Dermis blood vessel endothelial cell (primary cell): ENCODE results near the gene SCT. TPM values are rescaled to one million over a fixed set of nuclear protein-coding genes. Genes with fewer than 3 reads are reported as not detected.

ENCODE experiments used
- DNase-seq: peaks from one replicate; pipeline ENCODE4 v3.0.0; 2010
- total RNA-seq: library from RNA; depleted of rRNA; stranded (reverse); fragments of >200 nt; gene quantifications from 2 replicates; pipeline ENCODE4 v1.2.3, GENCODE V29; 2014

The SCT gene
- total RNA-seq, 1 donor from 2014 or later, result not detected

DNA sequence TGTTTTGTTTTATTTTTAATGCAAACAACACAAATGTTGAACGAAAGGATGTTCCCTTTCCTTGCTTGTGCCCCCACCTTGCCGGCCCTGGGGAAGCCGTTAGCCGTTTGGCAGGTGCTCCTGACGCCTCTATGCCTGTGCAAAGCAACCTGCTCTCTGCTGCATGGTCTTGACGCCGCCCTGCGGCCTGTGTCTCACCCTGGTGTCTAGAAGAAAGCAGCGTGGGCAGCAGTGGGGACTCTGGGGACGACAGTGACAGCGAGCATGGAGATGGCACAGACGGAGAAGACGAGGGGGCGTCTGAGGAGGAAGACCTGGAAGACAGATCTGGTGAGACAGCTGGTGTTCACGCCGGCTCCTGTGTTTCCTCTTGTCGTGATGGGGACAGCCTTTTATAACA, 45.2 kb downstream of the SCT start:
- no peak for DNase-seq

DNA sequence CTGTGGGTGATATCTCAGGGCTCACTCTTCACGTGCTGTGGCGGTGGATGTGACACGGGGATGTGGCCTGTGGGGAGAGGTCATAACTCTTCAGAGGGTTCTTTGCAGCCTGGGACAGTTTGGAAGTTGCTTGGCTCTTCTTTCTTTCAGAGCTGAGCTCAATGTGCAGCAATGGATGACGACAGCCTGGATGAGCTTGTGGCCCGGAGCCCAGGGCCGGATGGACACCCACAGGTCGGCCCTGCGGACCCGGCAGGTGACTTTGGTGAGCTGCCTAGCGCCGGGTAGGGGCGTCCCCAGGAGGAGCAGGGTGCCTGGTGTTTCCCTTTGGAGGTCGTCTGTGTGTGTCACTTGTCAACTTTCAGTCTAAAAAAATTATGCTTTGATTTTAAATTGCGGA, 45.6 kb downstream of the SCT start:
- DNase-seq, result no peak

DNA sequence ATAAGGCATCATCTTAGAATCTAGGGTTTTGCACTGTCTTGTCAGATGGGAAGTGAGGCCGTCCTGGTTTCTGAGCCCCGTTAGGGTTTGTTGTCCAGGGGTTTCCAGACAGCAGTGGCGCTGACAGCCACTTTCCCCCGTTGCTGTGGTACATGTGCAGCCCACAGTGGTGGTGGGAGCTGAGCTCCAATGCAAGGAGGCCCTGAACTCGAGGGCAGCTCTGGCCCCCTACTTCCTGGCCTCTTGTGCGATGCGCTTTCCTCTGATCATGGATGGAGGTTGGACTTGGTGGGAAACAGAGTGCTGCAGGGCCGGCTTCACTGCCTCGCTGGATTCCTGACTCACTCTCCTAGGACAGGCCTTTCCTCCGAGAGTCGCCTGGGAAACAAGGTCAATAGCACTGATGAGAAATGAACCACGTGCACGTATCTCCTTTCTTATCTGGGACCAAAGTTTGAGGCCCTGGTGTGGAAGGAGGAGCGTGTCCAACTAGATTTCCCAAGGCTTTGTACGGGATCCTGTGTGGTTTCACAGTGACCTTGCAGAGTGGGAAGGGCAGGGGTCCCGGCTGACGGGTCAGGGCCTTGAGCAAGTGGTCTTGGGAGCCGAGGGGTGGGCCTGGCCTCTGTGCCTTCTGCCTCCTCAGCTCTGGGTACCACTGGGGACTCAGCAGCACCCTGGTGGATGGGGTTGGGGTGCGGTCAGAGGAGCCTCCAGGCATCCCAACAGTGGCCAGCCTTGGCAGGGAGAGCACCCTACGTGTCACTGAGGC, 47.0 kb downstream of the SCT start:
- no peak for DNase-seq

DNA sequence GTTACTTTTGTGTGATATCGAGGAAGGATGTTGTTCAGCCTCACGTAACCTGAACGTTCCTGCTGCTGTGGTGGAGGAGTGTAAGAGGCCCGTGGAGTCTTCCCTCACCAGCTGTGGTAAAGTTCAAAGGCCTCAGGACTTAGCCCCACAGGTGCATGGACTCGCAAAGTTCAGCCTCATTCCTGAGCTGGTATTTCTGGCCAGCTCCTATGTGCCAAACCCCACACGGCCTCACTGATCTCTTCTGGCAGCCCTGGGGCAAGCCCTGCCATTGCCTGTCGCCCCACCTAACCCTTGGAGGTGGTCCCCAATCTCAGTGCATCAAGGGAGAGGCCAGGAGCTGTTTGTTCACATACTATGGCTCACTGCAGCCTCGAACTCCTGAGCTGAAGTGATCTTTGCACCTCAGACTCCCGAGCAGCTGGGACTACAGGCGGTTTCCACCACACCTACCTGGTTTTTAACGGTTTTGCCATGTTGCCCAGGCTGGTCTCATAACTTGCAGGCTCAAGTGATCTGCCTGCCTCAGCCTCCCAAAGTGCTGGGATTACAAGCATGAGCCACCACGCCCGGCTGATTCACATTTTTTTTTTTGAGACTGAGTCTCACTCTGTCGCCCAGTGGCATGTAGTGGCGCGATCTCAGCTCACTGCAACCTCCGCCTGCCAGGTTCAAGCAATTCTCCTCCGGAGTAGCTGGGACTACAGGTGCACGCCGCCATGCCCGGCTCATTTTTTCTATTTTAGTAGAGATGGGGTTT, 48.5 kb downstream of the SCT start:
- DNase-seq, result no peak

DNA sequence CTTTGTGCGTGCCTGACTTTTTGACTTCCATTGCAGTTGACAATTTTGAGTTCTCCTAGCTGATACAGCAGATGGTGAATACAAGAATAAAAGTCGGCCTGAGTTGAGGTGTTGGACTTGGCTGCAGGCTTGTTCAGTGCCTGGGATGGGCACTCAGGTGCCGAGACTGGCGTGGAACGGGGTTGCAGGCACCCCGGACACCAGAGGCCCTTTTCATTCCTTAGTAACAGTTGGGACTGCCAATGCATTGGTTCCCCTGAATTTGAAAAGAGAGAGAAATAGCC, 49.4 kb downstream of the SCT start:
- no peak for DNase-seq

DNA sequence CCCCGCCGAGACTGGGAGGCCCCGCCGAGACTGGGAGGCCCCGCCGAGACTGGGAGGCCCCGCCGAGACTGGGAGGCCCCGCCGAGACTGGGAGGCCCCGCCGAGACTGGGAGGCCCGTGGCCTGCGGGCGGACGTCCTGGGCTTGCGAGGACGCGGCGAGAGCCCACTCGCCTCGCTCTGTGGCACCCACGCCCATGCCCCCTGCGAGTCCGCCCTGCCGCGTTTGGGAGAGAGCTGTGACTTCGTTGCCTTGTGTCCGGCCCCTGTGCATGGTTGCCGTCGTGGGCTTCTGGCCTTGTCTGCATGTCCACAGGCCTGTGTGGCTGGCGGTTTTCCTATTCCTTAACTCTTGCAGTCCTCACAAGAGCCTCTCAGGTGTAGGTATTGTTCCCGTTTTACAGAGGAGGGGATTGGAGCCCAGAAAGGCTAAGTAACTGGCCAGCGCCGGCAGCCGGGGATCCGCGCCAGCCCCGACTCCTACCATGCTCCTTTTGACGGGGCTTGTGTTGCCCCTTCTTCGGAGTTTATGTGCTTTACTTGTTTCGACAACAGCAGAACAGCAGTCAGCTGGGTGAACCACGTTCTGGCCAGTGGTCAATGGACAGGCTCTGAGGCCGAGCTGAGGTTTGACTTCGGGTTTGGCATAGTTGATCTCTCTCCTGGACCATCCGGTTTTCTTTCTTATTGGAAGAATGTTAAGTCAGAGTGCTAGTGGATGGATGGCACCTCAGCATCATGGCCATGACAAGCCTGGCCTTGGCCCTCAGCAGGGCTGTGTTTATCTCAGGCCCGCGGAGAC, 50.0 kb downstream of the SCT start:
- DNase-seq, result peak; percentile 27

Other genes with a start within 250 kb of the SCT start
- 0.09 and 0.68 TPM in 2 replicates for gene PKP3, start 233.0 kb downstream of the SCT start, total RNA-seq
- 43.2 and 52.2 TPM in 2 replicates for gene SIGIRR, start 212.2 kb downstream of the SCT start, total RNA-seq
- 0.42 and 10.7 TPM in 2 replicates for gene ANO9, start 185.2 kb downstream of the SCT start, total RNA-seq
- 34.5 and 50.2 TPM in 2 replicates for gene PTDSS2, start 176.9 kb downstream of the SCT start, total RNA-seq
- gene RNH1, start 119.9 kb downstream of the SCT start, total RNA-seq, result 257 and 310 TPM in 2 replicates
- gene HRAS, start 91.6 kb downstream of the SCT start, total RNA-seq, result 51.6 and 70.2 TPM in 2 replicates
- 0.56 and 0.68 TPM in 2 replicates for gene LRRC56, start 89.7 kb downstream of the SCT start, total RNA-seq
- 1.3 and 2.6 TPM in 2 replicates for gene LMNTD2, start 66.4 kb downstream of the SCT start, total RNA-seq
- gene RASSF7, start 66.2 kb downstream of the SCT start, total RNA-seq, result 21.3 and 25.2 TPM in 2 replicates
- 27.7 and 31.4 TPM in 2 replicates for gene PHRF1, start 50.7 kb downstream of the SCT start, total RNA-seq
- 16.8 and 24.2 TPM in 2 replicates for gene IRF7, start 11.2 kb downstream of the SCT start, total RNA-seq
- not detected in 2 replicates for gene CDHR5, start 2.2 kb downstream of the SCT start, total RNA-seq
- gene DRD4, start 10.1 kb upstream of the SCT start, total RNA-seq, result under 0.01 TPM in 1 of 2 replicates, not detected in the other
- 36.8 and 40.8 TPM in 2 replicates for gene DEAF1, start 68.0 kb upstream of the SCT start, total RNA-seq
- gene TMEM80, start 68.6 kb upstream of the SCT start, total RNA-seq, result 10.7 and 12.4 TPM in 2 replicates
- gene EPS8L2, start 79.0 kb upstream of the SCT start, total RNA-seq, result 2.7 and 3.1 TPM in 2 replicates
- 115 and 149 TPM in 2 replicates for gene TALDO1, start 120.3 kb upstream of the SCT start, total RNA-seq
- gene GATD1, start 150.3 kb upstream of the SCT start, total RNA-seq, result 19.6 and 23.4 TPM in 2 replicates
- gene CEND1, start 162.9 kb upstream of the SCT start, total RNA-seq, result 0.14 and 0.17 TPM in 2 replicates
- gene SLC25A22, start 171.1 kb upstream of the SCT start, total RNA-seq, result 7.1 and 13.6 TPM in 2 replicates
- gene PIDD1, start 178.1 kb upstream of the SCT start, total RNA-seq, result 7.8 and 12.1 TPM in 2 replicates
- gene RPLP2, start 182.8 kb upstream of the SCT start, total RNA-seq, result 199 and 232 TPM in 2 replicates
- 41.4 and 76.9 TPM in 2 replicates for gene PNPLA2, start 191.7 kb upstream of the SCT start, total RNA-seq
- 27.5 and 29.8 TPM in 2 replicates for gene CRACR2B, start 200.7 kb upstream of the SCT start, total RNA-seq
- 700 and 712 TPM in 2 replicates for gene CD151, start 205.8 kb upstream of the SCT start, total RNA-seq
- 81.9 and 193 TPM in 2 replicates for gene POLR2L, start 215.3 kb upstream of the SCT start, total RNA-seq
- 167 and 179 TPM in 2 replicates for gene TSPAN4, start 215.7 kb upstream of the SCT start, total RNA-seq